Prostate gland (tissue), 2 donors: Measurements from ENCODE around the gene CABP2.

ENCODE experiments used
- CTCF ChIP-seq, 4 experiments: fragments of 200-600 bp in 2 of 4; fragments of 450-650 bp in 2 of 4; sonication (generic) in 2 of 4; IDR thresholded peaks; 1 replicate in 3 of 4; 2 replicates in 1 of 4; pipeline ENCODE4 v1.5.1; 2016 to 2019; ENCODE audit warnings: antibody characterized with exemption in 4 of 4, mild to moderate bottlenecking in 2 of 4, moderate library complexity in 2 of 4
- POLR2A ChIP-seq: fragments of 450-650 bp; IDR thresholded peaks from one replicate; pipeline ENCODE4 v1.6.1; 2016; ENCODE audit warnings: antibody characterized with exemption, mild to moderate bottlenecking

GRCh38 chr11:67496113-67496512 is 27.1 kb downstream of the CABP2 start:
- TF ChIP-seq CTCF (IDR thresholded peaks at IDR 0.05) (no peak), POLR2A (no peak)
